ENCODE results near the gene AGAP1.

The AGAP1 gene

GRCh38 chr2:235921508-235922191, 427.8 kb downstream of the AGAP1 start:
- H3K27me3 Mint-ChIP-seq, result peaks cover 3% of the 10 kb centered on the region
- no peak overlapping the region for H3K27ac Mint-ChIP-seq
- no peak for ATAC-seq (ENCODE audit: low read depth)
- DNase-seq (ENCODE audit: low spot score in 2 of 2), result no peak
- no peaks in the 10 kb centered on the region for H3K36me3 Mint-ChIP-seq
- peaks cover 2% of the 10 kb centered on the region for H3K9me3 Mint-ChIP-seq
- no peak overlapping the region for H3K4me3 Mint-ChIP-seq
- H3K4me1 Mint-ChIP-seq, result no peaks in the 10 kb centered on the region

- Mint-ChIP-seq H3K36me3 (no peaks in the 10 kb centered on the region), H3K27ac (no peak overlapping the region), H3K27me3 (peaks cover 3% of the 10 kb centered on the region), H3K4me1 (no peaks in the 10 kb centered on the region), H3K4me3 (no peak overlapping the region), H3K9me3 (no peaks in the 10 kb centered on the region)
- DNase-seq (ENCODE audit: low spot score in 2 of 2), result no peak
- ATAC-seq (ENCODE audit: low read depth), result no peak
Measured at GRCh38 chr2:235922839-235923238, 429.0 kb downstream of the AGAP1 start.

GRCh38 chr2:235923859-235924674, 430.2 kb downstream of the AGAP1 start:
- Mint-ChIP-seq H3K9me3 (no peaks in the 10 kb centered on the region), H3K36me3 (no peaks in the 10 kb centered on the region), H3K4me3 (no peak overlapping the region), H3K27me3 (peaks cover 3% of the 10 kb centered on the region), H3K4me1 (no peaks in the 10 kb centered on the region), H3K27ac (no peak overlapping the region)
- no peak for DNase-seq (ENCODE audit: low spot score in 2 of 2)
- no peak for ATAC-seq (ENCODE audit: low read depth)

GRCh38 chr2:235924675-235925063, 430.8 kb downstream of the AGAP1 start:
- Mint-ChIP-seq H3K4me3 (no peak overlapping the region), H3K36me3 (no peaks in the 10 kb centered on the region), H3K9me3 (no peaks in the 10 kb centered on the region), H3K4me1 (no peaks in the 10 kb centered on the region), H3K27ac (no peak overlapping the region), H3K27me3 (peaks cover 3% of the 10 kb centered on the region)
- DNase-seq (ENCODE audit: low spot score in 2 of 2), result no peak
- no peak for ATAC-seq (ENCODE audit: low read depth)

GRCh38 chr2:235925250-235925919, 431.5 kb downstream of the AGAP1 start:
- no peak for ATAC-seq (ENCODE audit: low read depth)
- H3K4me3 Mint-ChIP-seq, result no peak overlapping the region
- H3K27ac Mint-ChIP-seq, result no peak overlapping the region
- H3K4me1 Mint-ChIP-seq, result no peaks in the 10 kb centered on the region
- peaks cover 3% of the 10 kb centered on the region for H3K27me3 Mint-ChIP-seq
- H3K9me3 Mint-ChIP-seq, result no peaks in the 10 kb centered on the region
- H3K36me3 Mint-ChIP-seq, result no peaks in the 10 kb centered on the region
- no peak for DNase-seq (ENCODE audit: low spot score in 2 of 2)

- H3K4me3 Mint-ChIP-seq, result no peak overlapping the region
- ATAC-seq (ENCODE audit: low read depth) (no peak), DNase-seq (ENCODE audit: low spot score in 2 of 2) (no peak)
- H3K27ac Mint-ChIP-seq, result no peak overlapping the region
- no peaks in the 10 kb centered on the region for H3K36me3 Mint-ChIP-seq
- peaks cover 3% of the 10 kb centered on the region for H3K27me3 Mint-ChIP-seq
- no peaks in the 10 kb centered on the region for H3K4me1 Mint-ChIP-seq
- H3K9me3 Mint-ChIP-seq, result no peaks in the 10 kb centered on the region
Measured at GRCh38 chr2:235926229-235926628, 432.4 kb downstream of the AGAP1 start.

- DNase-seq (ENCODE audit: low spot score in 2 of 2), result no peak
- H3K27me3 Mint-ChIP-seq, result peaks cover 4% of the 10 kb centered on the region
- H3K4me3 Mint-ChIP-seq, result no peak overlapping the region
- ATAC-seq (ENCODE audit: low read depth), result no peak
- H3K4me1 Mint-ChIP-seq, result no peaks in the 10 kb centered on the region
- no peaks in the 10 kb centered on the region for H3K36me3 Mint-ChIP-seq
- H3K9me3 Mint-ChIP-seq, result no peaks in the 10 kb centered on the region
- H3K27ac Mint-ChIP-seq, result no peak overlapping the region
Measured at GRCh38 chr2:235928751-235929370, 435.0 kb downstream of the AGAP1 start.

- no peak overlapping the region for H3K27ac Mint-ChIP-seq
- H3K4me3 Mint-ChIP-seq, result no peak overlapping the region
- peaks cover 2% of the 10 kb centered on the region for H3K27me3 Mint-ChIP-seq
- no peaks in the 10 kb centered on the region for H3K36me3 Mint-ChIP-seq
- DNase-seq (ENCODE audit: low spot score in 2 of 2) (no peak), ATAC-seq (ENCODE audit: low read depth) (no peak)
- no peaks in the 10 kb centered on the region for H3K4me1 Mint-ChIP-seq
- no peaks in the 10 kb centered on the region for H3K9me3 Mint-ChIP-seq
Measured at GRCh38 chr2:235930701-235931100, 436.9 kb downstream of the AGAP1 start.

- Mint-ChIP-seq H3K4me3 (no peak overlapping the region), H3K27ac (no peak overlapping the region), H3K9me3 (peaks cover 3% of the 10 kb centered on the region), H3K27me3 (peaks cover 2% of the 10 kb centered on the region), H3K36me3 (no peaks in the 10 kb centered on the region), H3K4me1 (no peaks in the 10 kb centered on the region)
- ATAC-seq (ENCODE audit: low read depth) (no peak), DNase-seq (ENCODE audit: low spot score in 2 of 2) (no peak)
Measured at GRCh38 chr2:235931676-235932075, 437.8 kb downstream of the AGAP1 start.

GRCh38 chr2:235934059-235934773, 440.4 kb downstream of the AGAP1 start:
- Mint-ChIP-seq H3K4me1 (no peaks in the 10 kb centered on the region), H3K9me3 (peaks cover 3% of the 10 kb centered on the region), H3K4me3 (no peak overlapping the region), H3K27ac (no peak overlapping the region), H3K36me3 (no peaks in the 10 kb centered on the region), H3K27me3 (peaks cover 2% of the 10 kb centered on the region)
- ATAC-seq (ENCODE audit: low read depth), result no peak
- no peak for DNase-seq (ENCODE audit: low spot score in 2 of 2)

GRCh38 chr2:235934774-235935484, 441.1 kb downstream of the AGAP1 start:
- H3K9me3 Mint-ChIP-seq, result peaks cover 3% of the 10 kb centered on the region
- no peaks in the 10 kb centered on the region for H3K4me1 Mint-ChIP-seq
- H3K36me3 Mint-ChIP-seq, result no peaks in the 10 kb centered on the region
- DNase-seq (ENCODE audit: low spot score in 2 of 2), result no peak
- peaks cover 2% of the 10 kb centered on the region for H3K27me3 Mint-ChIP-seq
- no peak overlapping the region for H3K27ac Mint-ChIP-seq
- no peak for ATAC-seq (ENCODE audit: low read depth)
- H3K4me3 Mint-ChIP-seq, result no peak overlapping the region

- H3K4me1 Mint-ChIP-seq, result no peaks in the 10 kb centered on the region
- DNase-seq (ENCODE audit: low spot score in 2 of 2) (no peak), ATAC-seq (ENCODE audit: low read depth) (no peak)
- peaks cover 5% of the 10 kb centered on the region for H3K27me3 Mint-ChIP-seq
- no peak overlapping the region for H3K27ac Mint-ChIP-seq
- H3K9me3 Mint-ChIP-seq, result peaks cover 4% of the 10 kb centered on the region
- H3K36me3 Mint-ChIP-seq, result no peaks in the 10 kb centered on the region
- no peak overlapping the region for H3K4me3 Mint-ChIP-seq
Measured at GRCh38 chr2:235935773-235936172, 441.9 kb downstream of the AGAP1 start.

- H3K9me3 Mint-ChIP-seq, result peaks cover 4% of the 10 kb centered on the region
- ATAC-seq (ENCODE audit: low read depth) (no peak), DNase-seq (ENCODE audit: low spot score in 2 of 2) (no peak)
- no peaks in the 10 kb centered on the region for H3K36me3 Mint-ChIP-seq
- H3K27me3 Mint-ChIP-seq, result peaks cover 5% of the 10 kb centered on the region
- no peak overlapping the region for H3K4me3 Mint-ChIP-seq
- H3K4me1 Mint-ChIP-seq, result no peaks in the 10 kb centered on the region
- H3K27ac Mint-ChIP-seq, result no peak overlapping the region
Measured at GRCh38 chr2:235936493-235936892, 442.6 kb downstream of the AGAP1 start.

Data from memory B cell (primary cell).